B cell (primary cell): ENCODE results near the gene NPAS2. TPM values are rescaled to one million over a fixed set of nuclear protein-coding genes. Genes with fewer than 3 reads are reported as not detected.

ENCODE experiments used
- ATAC-seq: fragments of 200-7000 bp; cut with Tn5 transposase; one replicate; pipeline ENCODE4 v1.10.0; 2021; ENCODE audit warnings: low read depth, mild to moderate bottlenecking, moderate number of reproducible peaks, moderate library complexity
- CTCF ChIA-PET: fragments of 350-600 bp; sonication (Branson Sonifier 250); formaldehyde crosslinking; loops from one replicate; lab custom pipeline; 2021; ENCODE audit warnings: antibody characterized with exemption, inconsistent platforms; lab: Charles Lee
- POLR2A ChIA-PET: fragments of 350-600 bp; sonication (Branson Sonifier 250); formaldehyde crosslinking; loops from one replicate; lab custom pipeline; 2021; ENCODE audit warnings: antibody characterized with exemption; lab: Charles Lee
- DNase-seq: peaks from one replicate; pipeline ENCODE4 v3.0.0; 2013
- H2AFZ ChIP-seq: 2 replicates; pipeline ENCODE4 v1.6.1; 2012; ENCODE audit warnings: mild to moderate bottlenecking, low read depth, low read length; ENCODE audit not compliant: insufficient read depth, poor library complexity, severe bottlenecking
- H3K27ac ChIP-seq, 2 donors: 1 replicate in 1 of 2; 2 replicates in 1 of 2; pipeline ENCODE4 v1.5.1; 2012 to 2013; ENCODE audit warnings: low read length in 2 of 2, mild to moderate bottlenecking in 2 of 2, moderate library complexity in 1 of 2
- H3K27me3 ChIP-seq, 4 experiments: fragments of 200-600 bp in 1 of 4; sonication (generic) in 1 of 4; replicated peaks in 1 of 4; 1 replicate in 2 of 4; 2 replicates in 2 of 4; pipeline versions ENCODE4 v1.6.1 to v1.7.0; 2013 to 2016; ENCODE audit warnings: low read length in 3 of 4, mild to moderate bottlenecking in 2 of 4, mixed read lengths in 1 of 4, moderate library complexity in 1 of 4; ENCODE audit not compliant: insufficient read depth in 4 of 4, control insufficient read depth in 3 of 4; ENCODE audit errors: control extremely low read depth in 1 of 4
- H3K36me3 ChIP-seq, 2 experiments: replicated peaks in 1 of 2; 1 replicate in 1 of 2; 2 replicates in 1 of 2; pipeline versions ENCODE4 v1.6.1 to v1.7.1; 2013; ENCODE audit warnings: low read length in 1 of 2; ENCODE audit not compliant: insufficient read depth in 2 of 2, control insufficient read depth in 1 of 2; ENCODE audit errors: control extremely low read depth in 1 of 2, extremely low read depth in 1 of 2
- H3K4me1 ChIP-seq, 2 donors: fragments of 200-600 bp in 1 of 2; sonication (generic) in 1 of 2; 1 replicate in 1 of 2; 2 replicates in 1 of 2; pipeline versions ENCODE4 v1.5.1 to v1.6.1; 2013 to 2017; ENCODE audit warnings: low read length in 2 of 2; ENCODE audit not compliant: control insufficient read depth in 2 of 2, insufficient read depth in 2 of 2
- H3K4me2 ChIP-seq: replicated peaks from 2 replicates; pipeline ENCODE3; 2012; ENCODE audit warnings: mild to moderate bottlenecking, low read depth, low read length; ENCODE audit not compliant: poor library complexity, severe bottlenecking
- H3K4me3 ChIP-seq, 5 experiments: fragments of 200-600 bp in 1 of 5; sonication (generic) in 1 of 5; 1 replicate in 3 of 5; 2 replicates in 2 of 5; pipeline versions ENCODE4 v1.5.1 to v1.7.0; 2011 to 2016; ENCODE audit warnings: low read length in 4 of 5, mild to moderate bottlenecking in 4 of 5, low read depth in 2 of 5, control low read depth in 1 of 5, moderate library complexity in 1 of 5; ENCODE audit not compliant: insufficient read depth in 1 of 5; ENCODE audit errors: control extremely low read depth in 1 of 5, extremely low read depth in 1 of 5
- H3K79me2 ChIP-seq: fragments of 200-600 bp; sonication (generic); one replicate; pipeline ENCODE4 v1.6.0; 2016; ENCODE audit warnings: low read length; ENCODE audit not compliant: control insufficient read depth, insufficient read depth
- H3K9ac ChIP-seq: fragments of 200-600 bp; sonication (generic); 2 replicates; pipeline ENCODE4 v1.6.1; 2017; ENCODE audit warnings: mild to moderate bottlenecking, low read length, moderate library complexity
- H3K9me3 ChIP-seq, 3 donors: one replicate each; pipeline versions ENCODE4 v1.6.1 to v1.7.1; 2013; ENCODE audit warnings: low read length in 2 of 3; ENCODE audit not compliant: control insufficient read depth in 2 of 3, insufficient read depth in 1 of 3; ENCODE audit errors: control extremely low read depth in 1 of 3
- H4K20me1 ChIP-seq: 2 replicates; pipeline ENCODE4 v1.6.0; 2012; ENCODE audit warnings: mild to moderate bottlenecking, low read length; ENCODE audit not compliant: insufficient read depth, control insufficient read depth, poor library complexity, severe bottlenecking
- H3K27ac Mint-ChIP-seq: one replicate; pipeline ENCODE4 v1.8.0; 2021; ENCODE audit warnings: mixed read lengths
- H3K27me3 Mint-ChIP-seq: one replicate; pipeline ENCODE4 v1.8.0; 2021; ENCODE audit warnings: mixed read lengths
- H3K4me1 Mint-ChIP-seq: one replicate; pipeline ENCODE4 v1.8.0; 2021; ENCODE audit warnings: mixed read lengths
- H3K4me3 Mint-ChIP-seq: one replicate; pipeline ENCODE4 v1.8.0; 2021; ENCODE audit warnings: mixed read lengths
- H3K9me3 Mint-ChIP-seq: one replicate; pipeline ENCODE4 v1.8.0; 2022; ENCODE audit warnings: mixed read lengths; ENCODE audit not compliant: insufficient read depth
- CTCF ChIP-seq: fragments of 200-600 bp; IDR thresholded peaks from one replicate; pipeline ENCODE4 v1.8.0; 2022; ENCODE audit warnings: antibody characterized with exemption, mild to moderate bottlenecking
- EZH2 ChIP-seq: IDR thresholded peaks from 2 replicates; pipeline ENCODE4 v1.6.1; 2012; ENCODE audit warnings: borderline replicate concordance, low read depth, mild to moderate bottlenecking, moderate library complexity, low read length; ENCODE audit not compliant: insufficient read depth, poor library complexity, severe bottlenecking
- WGBS: methylation state at CpG from one replicate; pipeline ENCODE4 v1.1.5; 2013; ENCODE audit warnings: missing lambda C conversion rate; ENCODE audit not compliant: insufficient coverage; 5-methylcytosine and 5-hydroxymethylcytosine counted together
- intact Hi-C: fragments of 100-400 bp; cut with micrococcal nuclease; formaldehyde crosslinking; loops from one replicate; pipeline ENCODE4 v1.10.0; 2022
- polyA plus RNA-seq: library from polyadenylated mRNA; depleted of rRNA; stranded (reverse); fragments of >200 nt; gene quantifications from 2 replicates; pipeline ENCODE4 v1.2.3, GENCODE V29; 2012
- total RNA-seq, 2 donors: library from RNA; stranded (reverse); fragments of 120-200 nt in 1 of 2; gene quantifications; 1 replicate in 1 of 2; 2 replicates in 1 of 2; pipeline versions ENCODE4 v1.2.3 to v1.2.4, GENCODE V29; 2013 to 2022

The NPAS2 gene
- total and polyA plus RNA-seq, 2 donors (not counting 1 experiment from before 2014, with no cell fraction given) = not detected

- Histone ChIP-seq H3K4me3 (no peak overlapping the region), H2AFZ (no peak overlapping the region), H3K27ac (no peak overlapping the region), H3K9me3 (no peaks in the 10 kb centered on the region), H3K27me3 (peaks cover 0 to under 1% (median 0%) of the 10 kb centered on the region in 4 experiments), H3K4me1 (no peaks in the 10 kb centered on the region), H3K4me2 (no peak overlapping the region), H3K9ac (no peak overlapping the region), H4K20me1 (no peaks in the 10 kb centered on the region), H3K36me3 (no peaks in the 10 kb centered on the region), H3K79me2 (no peaks in the 10 kb centered on the region)
- intact Hi-C loops = no loop called here
- H3K27me3 Mint-ChIP-seq = peaks cover 9% of the 10 kb centered on the region
- no peak overlapping the region for H3K27ac Mint-ChIP-seq
- POLR2A ChIA-PET = no interaction called here
- 86% methylated on average over 5 of the region's 9 CpGs for WGBS
- CTCF ChIA-PET = no interaction called here
- no peaks in the 10 kb centered on the region for H3K4me1 Mint-ChIP-seq
- DNase-seq = no peak
- no peak overlapping the region for H3K4me3 Mint-ChIP-seq
- TF ChIP-seq CTCF = no peak
- TF ChIP-seq EZH2 = no peak
- no peak for ATAC-seq
- no peaks in the 10 kb centered on the region for H3K9me3 Mint-ChIP-seq
Observed at GRCh38 chr2:100802066-100802465, 17.9 kb upstream of the NPAS2 start.

- H3K4me2 ChIP-seq = no peak overlapping the region
- H3K4me1 ChIP-seq = no peaks in the 10 kb centered on the region
- intact Hi-C loops = no loop called here
- Mint-ChIP-seq H3K4me1 (no peaks in the 10 kb centered on the region), H3K9me3 (no peaks in the 10 kb centered on the region), H3K27ac (no peak overlapping the region), H3K4me3 (no peak overlapping the region), H3K27me3 (peaks cover 12% of the 10 kb centered on the region)
- no peak overlapping the region for H3K4me3 ChIP-seq
- H3K36me3 ChIP-seq = no peaks in the 10 kb centered on the region
- no peak for TF ChIP-seq EZH2
- no peak for TF ChIP-seq CTCF
- DNase-seq = no peak
- H3K27me3 ChIP-seq = peaks cover 0 to 4% (median 0%) of the 10 kb centered on the region in 4 experiments
- no peaks in the 10 kb centered on the region for H4K20me1 ChIP-seq
- ChIA-PET CTCF (no interaction called here), POLR2A (no interaction called here)
- H3K79me2 ChIP-seq = no peaks in the 10 kb centered on the region
- no peaks in the 10 kb centered on the region for H3K9me3 ChIP-seq
- H3K27ac ChIP-seq = no peak overlapping the region
- ATAC-seq = no peak
- no peak overlapping the region for H3K9ac ChIP-seq
- no peak overlapping the region for H2AFZ ChIP-seq
- 96% methylated on average over 3 of the region's 6 CpGs for whole genome bisulfite sequencing
Observed at GRCh38 chr2:100803334-100803733, 16.6 kb upstream of the NPAS2 start.
